IPS-20b (cell line): Measurements from ENCODE around the gene PON2.

Experiments
- H3K27ac ChIP-seq: one replicate; pipeline ENCODE4 v1.5.1; 2013; ENCODE audit warnings: low read length
- H3K27me3 ChIP-seq: 2 replicates; pipeline ENCODE4 v1.6.1; 2013; ENCODE audit warnings: mild to moderate bottlenecking, low read length, inconsistent platforms; ENCODE audit not compliant: insufficient read depth
- H3K36me3 ChIP-seq: 2 replicates; pipeline ENCODE4 v1.6.1; 2013; ENCODE audit warnings: low read depth, mild to moderate bottlenecking, inconsistent platforms, low read length, moderate library complexity; ENCODE audit not compliant: insufficient read depth
- H3K4me1 ChIP-seq: 2 replicates; pipeline ENCODE4 v1.6.1; 2013; ENCODE audit warnings: mild to moderate bottlenecking, control low read depth, inconsistent platforms, low read length, moderate library complexity; ENCODE audit not compliant: insufficient read depth
- H3K4me3 ChIP-seq: 2 replicates; pipeline ENCODE4 v1.5.1; 2013; ENCODE audit warnings: mild to moderate bottlenecking, low read length, inconsistent platforms
- H3K9ac ChIP-seq: 2 replicates; pipeline ENCODE4 v1.6.1; 2013; ENCODE audit warnings: low read depth, mild to moderate bottlenecking, inconsistent platforms, low read length, moderate library complexity
- H3K9me3 ChIP-seq: 2 replicates; pipeline ENCODE4 v1.6.1; 2013; ENCODE audit warnings: mild to moderate bottlenecking, low read depth, low read length, inconsistent platforms; ENCODE audit not compliant: insufficient read depth

PON2 gene

GRCh38 chr7:95434557-95435421, at the start of gene PON2:
PON2 (minus strand) TSS chr7:95435028; CDS start chr7:95434951, 77 bp downstream.
- peak within 1 kb of the TSS; percentile 93 for H3K9ac ChIP-seq
- no peaks in the 10 kb centered on the region for H3K9me3 ChIP-seq
- H3K36me3 ChIP-seq = no peaks in the 10 kb centered on the region; the same call in 1 of the 2 replicates
- H3K4me3 ChIP-seq = peak within 1 kb of the TSS; percentile 82
- H3K27ac ChIP-seq = peak within 1 kb of the TSS; percentile 82
- no peaks in the 10 kb centered on the region for H3K4me1 ChIP-seq
- H3K27me3 ChIP-seq = no peaks in the 10 kb centered on the region

- no peak overlapping the region for H3K9ac ChIP-seq
- 0 out of 2 replicates have a peak, but pooled peaks cover 2% of the 10 kb centered on the region for H3K4me1 ChIP-seq
- H3K9me3 ChIP-seq = no peaks in the 10 kb centered on the region
- no peaks in the 10 kb centered on the region for H3K27me3 ChIP-seq
- H3K27ac ChIP-seq = no peak overlapping the region
- H3K4me3 ChIP-seq = no peak overlapping the region
- no peaks in the 10 kb centered on the region for H3K36me3 ChIP-seq
Observed at GRCh38 chr7:95482424-95482823, 47.6 kb upstream of the PON2 start.

GRCh38 chr7:95481271-95482165, 46.7 kb upstream of the PON2 start:
- Histone ChIP-seq H3K9ac (no peak overlapping the region), H3K36me3 (no peaks in the 10 kb centered on the region), H3K27ac (no peak overlapping the region), H3K9me3 (no peaks in the 10 kb centered on the region), H3K4me1 (peaks cover 5% of the 10 kb centered on the region; the same call in 1 of the 2 replicates), H3K4me3 (no peak overlapping the region), H3K27me3 (no peaks in the 10 kb centered on the region)

- no peak overlapping the region for H3K4me3 ChIP-seq
- H3K4me1 ChIP-seq = peaks cover 6% of the 10 kb centered on the region; the same call in 1 of the 2 replicates
- no peaks in the 10 kb centered on the region for H3K9me3 ChIP-seq
- no peak overlapping the region for H3K27ac ChIP-seq
- no peaks in the 10 kb centered on the region for H3K27me3 ChIP-seq
- no peak overlapping the region for H3K9ac ChIP-seq
- H3K36me3 ChIP-seq = no peaks in the 10 kb centered on the region
Observed at GRCh38 chr7:95479992-95480624, 45.3 kb upstream of the PON2 start.

GRCh38 chr7:95478272-95479037, 43.6 kb upstream of the PON2 start:
- Histone ChIP-seq H3K27me3 (no peaks in the 10 kb centered on the region), H3K9ac (no peak overlapping the region), H3K36me3 (no peaks in the 10 kb centered on the region), H3K9me3 (no peaks in the 10 kb centered on the region), H3K27ac (no peak overlapping the region), H3K4me1 (peaks cover 5% of the 10 kb centered on the region; the same call in 1 of the 2 replicates), H3K4me3 (no peak overlapping the region)

GRCh38 chr7:95476904-95477594, 42.2 kb upstream of the PON2 start:
- Histone ChIP-seq H3K4me1 (peaks cover 5% of the 10 kb centered on the region; the same call in 1 of the 2 replicates), H3K9me3 (no peaks in the 10 kb centered on the region), H3K9ac (no peak overlapping the region), H3K4me3 (no peak overlapping the region), H3K27me3 (no peaks in the 10 kb centered on the region), H3K27ac (no peak overlapping the region), H3K36me3 (no peaks in the 10 kb centered on the region)

GRCh38 chr7:95476072-95476847, 41.4 kb upstream of the PON2 start:
- no peaks in the 10 kb centered on the region for H3K9me3 ChIP-seq
- H3K27ac ChIP-seq = no peak overlapping the region
- H3K27me3 ChIP-seq = no peaks in the 10 kb centered on the region
- H3K36me3 ChIP-seq = no peaks in the 10 kb centered on the region
- no peak overlapping the region for H3K4me3 ChIP-seq
- peaks cover 5% of the 10 kb centered on the region; the same call in 1 of the 2 replicates for H3K4me1 ChIP-seq
- no peak overlapping the region for H3K9ac ChIP-seq

GRCh38 chr7:95473276-95473985, 38.6 kb upstream of the PON2 start:
- no peaks in the 10 kb centered on the region for H3K27me3 ChIP-seq
- H3K27ac ChIP-seq = no peak overlapping the region
- H3K36me3 ChIP-seq = no peaks in the 10 kb centered on the region
- H3K4me1 ChIP-seq = peaks cover 18% of the 10 kb centered on the region; the same call in 1 of the 2 replicates
- H3K4me3 ChIP-seq = peak overlapping the region; percentile 5; the same call in 1 of the 2 replicates
- no peaks in the 10 kb centered on the region for H3K9me3 ChIP-seq
- H3K9ac ChIP-seq = no peak overlapping the region

GRCh38 chr7:95472581-95473161, 37.8 kb upstream of the PON2 start:
- peak overlapping the region; percentile 5; the same call in 1 of the 2 replicates for H3K4me3 ChIP-seq

More at GRCh38 chr7:95472581-95473161, 37.8 kb upstream of the PON2 start:
- Histone ChIP-seq H3K4me1 (peaks cover 20% of the 10 kb centered on the region), H3K9me3 (no peaks in the 10 kb centered on the region), H3K27ac (no peak overlapping the region), H3K27me3 (no peaks in the 10 kb centered on the region), H3K9ac (no peak overlapping the region), H3K36me3 (no peaks in the 10 kb centered on the region)
